Activated T-helper 2 cell treated with anti-CD3 and anti-CD28 coated beads, Interferon-gamma antibody, Interleukin-2, Interleukin-4, amounts not matched to agents 10 μg/mL and 5 μg/mL and 100 μg/mL, durations not matched to agents 14 hours and 24 hours and 36 hours (primary cell): ENCODE data around the gene SULT1B1. TPM values are rescaled to one million over a fixed set of nuclear protein-coding genes. Genes with fewer than 3 reads are reported as not detected.

ENCODE experiments used
- DNase-seq: peaks from one replicate; pipeline ENCODE4 v3.0.0; 2021; ENCODE audit warnings: low spot score
- H3K27ac Mint-ChIP-seq: one replicate; pipeline ENCODE4 v1.8.0; 2021; ENCODE audit warnings: mixed read lengths
- H3K27me3 Mint-ChIP-seq: one replicate; pipeline ENCODE4 v1.8.0; 2021; ENCODE audit warnings: low read depth, mixed read lengths
- H3K36me3 Mint-ChIP-seq: one replicate; pipeline ENCODE4 v1.8.0; 2021; ENCODE audit warnings: low read depth, mixed read lengths
- H3K4me1 Mint-ChIP-seq: one replicate; pipeline ENCODE4 v1.8.0; 2021; ENCODE audit warnings: low read depth, mixed read lengths
- H3K4me3 Mint-ChIP-seq: one replicate; pipeline ENCODE4 v1.8.0; 2021; ENCODE audit warnings: low read depth, mild to moderate bottlenecking, moderate library complexity, mixed read lengths
- H3K9me3 Mint-ChIP-seq: one replicate; pipeline ENCODE4 v1.8.0; 2021; ENCODE audit warnings: mixed read lengths
- intact Hi-C: fragments of 100-400 bp; cut with micrococcal nuclease; formaldehyde crosslinking; loops from one replicate; pipeline ENCODE4 v1.15.1; 2023
- total RNA-seq: library from RNA; stranded (reverse); gene quantifications from 2 replicates; pipeline ENCODE4 v1.2.3, GENCODE V29; 2022

Gene SULT1B1
- total RNA-seq, 1 donor from 2014 or later, result 0.25 TPM

DNA sequence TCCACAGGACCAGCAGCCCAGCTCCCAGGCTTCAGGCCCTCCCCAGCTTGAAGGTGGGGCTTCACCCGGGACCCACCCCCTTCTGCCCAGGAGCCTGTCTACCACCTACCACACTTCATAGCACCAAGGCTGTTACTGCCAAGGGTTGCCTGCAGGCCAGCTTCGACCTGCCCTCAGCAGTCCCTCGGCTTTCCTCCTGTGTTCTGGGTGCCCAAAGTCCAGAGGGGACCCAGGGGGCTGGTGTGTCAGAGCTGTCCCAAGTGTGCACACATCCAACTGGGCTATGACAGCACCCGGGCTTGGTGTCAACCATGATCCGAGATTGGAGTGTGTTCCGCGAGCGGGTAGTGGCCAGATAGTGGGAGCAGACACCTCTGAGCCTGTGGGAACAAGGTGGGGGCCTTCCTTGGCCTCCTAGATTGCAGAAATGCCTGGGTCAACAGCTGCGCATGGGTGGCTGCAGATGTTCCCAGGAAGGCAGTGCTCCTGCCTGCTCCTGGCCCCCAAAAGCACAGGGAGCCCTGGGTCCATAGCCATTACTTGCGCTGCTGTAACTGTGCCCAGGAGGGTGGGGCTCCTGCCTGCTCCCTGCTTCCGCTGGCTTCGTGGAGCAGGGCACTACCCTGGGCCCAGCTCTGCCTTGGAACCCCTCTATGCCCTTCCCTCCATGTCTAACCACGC, 16.8 kb downstream of the SULT1B1 start:
- Mint-ChIP-seq H3K27ac (no peak overlapping the region), H3K36me3 (no peaks in the 10 kb centered on the region), H3K4me1 (no peaks in the 10 kb centered on the region), H3K4me3 (no peak overlapping the region), H3K9me3 (peaks cover 14% of the 10 kb centered on the region), H3K27me3 (no peaks in the 10 kb centered on the region)
- intact Hi-C loops, result no loop called here
- DNase-seq, result no peak

DNA sequence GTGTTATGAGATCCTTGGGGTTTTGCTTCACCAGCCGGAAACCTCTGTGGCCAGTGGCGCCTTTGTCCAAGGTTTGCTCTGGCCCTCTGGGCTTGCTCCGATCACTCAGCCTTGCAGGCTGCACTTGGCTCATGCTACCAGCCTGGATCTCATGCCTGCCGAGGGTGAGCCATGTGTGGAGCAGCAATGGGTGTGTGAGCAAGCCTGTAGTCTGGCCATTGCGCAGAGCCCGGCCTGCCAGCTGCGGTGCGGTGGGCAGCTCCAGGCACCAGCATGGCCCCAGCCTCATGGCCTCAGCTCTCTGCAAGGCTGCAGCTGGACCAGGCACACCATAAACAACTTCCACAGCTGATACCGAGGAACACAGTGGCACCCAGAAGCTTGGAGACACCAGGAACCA, 17.8 kb downstream of the SULT1B1 start:
- no peak for DNase-seq
- H3K27me3 Mint-ChIP-seq, result no peaks in the 10 kb centered on the region
- intact Hi-C loops, result no loop called here
- no peaks in the 10 kb centered on the region for H3K4me1 Mint-ChIP-seq
- peaks cover 14% of the 10 kb centered on the region for H3K9me3 Mint-ChIP-seq
- no peaks in the 10 kb centered on the region for H3K36me3 Mint-ChIP-seq
- H3K27ac Mint-ChIP-seq, result no peak overlapping the region
- H3K4me3 Mint-ChIP-seq, result no peak overlapping the region

GRCh38 chr4:69738872-69739271, 21.5 kb downstream of the SULT1B1 start:
- H3K27ac Mint-ChIP-seq, result no peak overlapping the region
- no peaks in the 10 kb centered on the region for H3K27me3 Mint-ChIP-seq
- no peaks in the 10 kb centered on the region for H3K36me3 Mint-ChIP-seq
- DNase-seq, result no peak
- intact Hi-C loops, result no loop called here
- H3K4me1 Mint-ChIP-seq, result no peaks in the 10 kb centered on the region
- peaks cover 6% of the 10 kb centered on the region for H3K9me3 Mint-ChIP-seq
- H3K4me3 Mint-ChIP-seq, result no peak overlapping the region

DNA sequence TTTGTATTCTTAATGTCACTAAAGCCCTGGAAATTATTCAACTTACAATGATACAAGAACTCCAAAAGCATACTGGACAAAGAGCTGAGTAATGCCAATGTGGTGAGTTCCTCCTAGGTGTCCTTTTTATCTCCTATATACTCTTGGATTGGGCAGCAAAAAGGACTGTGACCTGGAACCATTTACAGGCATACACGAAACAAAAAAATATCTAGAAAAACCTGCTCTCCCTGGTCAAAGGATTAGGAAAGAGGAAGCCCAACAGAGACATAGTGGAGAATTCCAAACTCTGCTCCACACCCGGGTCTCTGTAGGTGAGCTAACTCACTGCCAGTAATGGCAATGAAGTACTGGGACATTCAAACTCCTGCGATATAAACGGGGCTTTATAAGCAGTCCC, 25.3 kb downstream of the SULT1B1 start:
- DNase-seq, result no peak
- Mint-ChIP-seq H3K4me3 (no peak overlapping the region), H3K27me3 (no peaks in the 10 kb centered on the region), H3K9me3 (peaks cover 6% of the 10 kb centered on the region), H3K4me1 (no peaks in the 10 kb centered on the region), H3K27ac (no peak overlapping the region), H3K36me3 (no peaks in the 10 kb centered on the region)
- intact Hi-C loops, result no loop called here

DNA sequence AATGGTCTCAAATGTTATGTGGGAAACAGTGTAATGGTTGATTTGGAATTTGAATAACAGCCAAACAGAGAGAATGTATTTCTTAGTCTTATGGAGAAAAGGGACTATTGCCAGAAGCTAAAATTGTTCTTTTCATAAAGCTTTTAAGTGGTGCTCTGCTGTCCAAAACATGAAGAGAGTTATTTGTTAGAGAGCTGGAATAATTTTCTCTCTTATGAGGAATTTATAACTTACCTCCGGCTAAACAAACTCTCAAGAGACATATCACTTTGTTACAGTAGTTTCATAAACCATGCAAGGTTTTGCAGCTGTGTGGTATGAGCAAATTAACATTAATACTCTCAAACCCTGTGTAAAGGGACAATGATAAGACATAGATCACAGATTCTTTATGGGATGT, 28.6 kb downstream of the SULT1B1 start:
- intact Hi-C loops, result no loop called here
- H3K27me3 Mint-ChIP-seq, result no peaks in the 10 kb centered on the region
- H3K27ac Mint-ChIP-seq, result no peak overlapping the region
- H3K4me3 Mint-ChIP-seq, result no peak overlapping the region
- no peak for DNase-seq
- no peaks in the 10 kb centered on the region for H3K9me3 Mint-ChIP-seq
- H3K36me3 Mint-ChIP-seq, result no peaks in the 10 kb centered on the region
- H3K4me1 Mint-ChIP-seq, result no peaks in the 10 kb centered on the region

- no peaks in the 10 kb centered on the region for H3K4me1 Mint-ChIP-seq
- no peaks in the 10 kb centered on the region for H3K27me3 Mint-ChIP-seq
- intact Hi-C loops, result no loop called here
- H3K9me3 Mint-ChIP-seq, result no peaks in the 10 kb centered on the region
- no peaks in the 10 kb centered on the region for H3K36me3 Mint-ChIP-seq
- no peak overlapping the region for H3K4me3 Mint-ChIP-seq
- H3K27ac Mint-ChIP-seq, result no peak overlapping the region
- DNase-seq, result no peak
Measured at GRCh38 chr4:69731241-69731640, 29.2 kb downstream of the SULT1B1 start.

GRCh38 chr4:69730002-69730401, 30.4 kb downstream of the SULT1B1 start:
- DNase-seq, result no peak
- H3K36me3 Mint-ChIP-seq, result no peaks in the 10 kb centered on the region
- H3K27ac Mint-ChIP-seq, result no peak overlapping the region
- H3K9me3 Mint-ChIP-seq, result no peaks in the 10 kb centered on the region
- no peak overlapping the region for H3K4me3 Mint-ChIP-seq
- H3K27me3 Mint-ChIP-seq, result no peaks in the 10 kb centered on the region
- no peaks in the 10 kb centered on the region for H3K4me1 Mint-ChIP-seq
- intact Hi-C loops, result no loop called here

DNA sequence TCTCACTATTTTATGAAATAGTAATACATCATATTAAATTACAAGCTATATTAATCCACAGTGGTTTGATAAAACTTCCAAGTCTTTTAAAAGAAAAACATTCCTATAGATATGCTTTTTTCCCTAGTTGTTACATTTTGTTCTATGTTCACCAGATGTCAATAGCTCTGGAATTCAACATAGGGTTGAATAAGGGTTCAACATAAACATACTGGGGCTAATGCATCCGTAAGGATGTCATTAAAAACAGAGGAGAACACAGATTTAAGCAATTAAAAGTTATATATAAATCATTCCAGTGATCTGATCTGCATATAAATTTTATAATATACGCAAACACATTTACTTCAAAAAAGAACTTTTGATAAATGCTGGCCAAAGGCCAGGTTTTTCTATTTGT, 32.5 kb downstream of the SULT1B1 start:
- intact Hi-C loops, result no loop called here
- H3K4me3 Mint-ChIP-seq, result no peak overlapping the region

DNA sequence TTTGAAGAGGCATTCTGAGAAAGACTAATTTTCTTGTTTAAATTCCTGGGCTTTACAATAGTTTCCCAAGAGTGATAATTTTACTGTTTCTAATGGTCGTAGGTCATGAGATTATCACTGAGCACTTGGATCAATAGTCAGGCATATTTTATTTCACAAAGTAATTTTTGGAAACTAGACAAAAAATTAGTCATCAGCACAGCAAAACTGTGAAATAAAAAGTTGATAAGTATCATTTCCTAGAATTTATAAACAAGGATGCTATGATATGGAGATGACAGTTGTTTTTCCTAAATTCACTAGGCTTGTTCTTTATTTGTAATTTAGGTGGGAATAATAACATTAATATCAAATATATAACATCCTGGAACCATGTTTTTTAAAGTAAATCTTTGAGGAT, 33.0 kb downstream of the SULT1B1 start:
- no peaks in the 10 kb centered on the region for H3K36me3 Mint-ChIP-seq
- no peak overlapping the region for H3K27ac Mint-ChIP-seq
- H3K27me3 Mint-ChIP-seq, result no peaks in the 10 kb centered on the region
- intact Hi-C loops, result no loop called here
- no peak for DNase-seq
- H3K9me3 Mint-ChIP-seq, result no peaks in the 10 kb centered on the region
- H3K4me1 Mint-ChIP-seq, result no peaks in the 10 kb centered on the region
- no peak overlapping the region for H3K4me3 Mint-ChIP-seq

More for the DNA sequence above, 32.5 kb downstream of the SULT1B1 start:
- no peak overlapping the region for H3K27ac Mint-ChIP-seq
- no peaks in the 10 kb centered on the region for H3K27me3 Mint-ChIP-seq
- no peak for DNase-seq
- no peaks in the 10 kb centered on the region for H3K36me3 Mint-ChIP-seq
- no peaks in the 10 kb centered on the region for H3K9me3 Mint-ChIP-seq
- no peaks in the 10 kb centered on the region for H3K4me1 Mint-ChIP-seq

DNA sequence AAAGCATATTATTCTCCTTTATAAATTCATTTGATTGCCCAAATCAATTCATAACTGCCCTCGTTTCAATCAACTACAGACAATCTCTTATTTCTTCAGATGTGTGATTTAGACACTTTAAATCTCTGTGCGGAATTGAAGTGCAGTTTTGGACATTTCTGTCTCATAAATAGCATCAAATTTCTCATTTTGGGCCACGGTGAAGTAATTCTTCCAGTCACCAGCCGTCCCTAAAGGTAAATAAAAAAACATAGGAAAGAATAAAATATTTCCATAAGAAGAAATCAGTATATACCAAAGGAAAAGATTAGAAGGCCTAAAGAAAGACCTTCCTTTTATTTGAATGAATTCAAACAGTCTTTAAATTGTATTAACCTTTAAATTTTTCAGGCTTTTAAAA, 33.4 kb downstream of the SULT1B1 start:
- intact Hi-C loops, result no loop called here

DNA sequence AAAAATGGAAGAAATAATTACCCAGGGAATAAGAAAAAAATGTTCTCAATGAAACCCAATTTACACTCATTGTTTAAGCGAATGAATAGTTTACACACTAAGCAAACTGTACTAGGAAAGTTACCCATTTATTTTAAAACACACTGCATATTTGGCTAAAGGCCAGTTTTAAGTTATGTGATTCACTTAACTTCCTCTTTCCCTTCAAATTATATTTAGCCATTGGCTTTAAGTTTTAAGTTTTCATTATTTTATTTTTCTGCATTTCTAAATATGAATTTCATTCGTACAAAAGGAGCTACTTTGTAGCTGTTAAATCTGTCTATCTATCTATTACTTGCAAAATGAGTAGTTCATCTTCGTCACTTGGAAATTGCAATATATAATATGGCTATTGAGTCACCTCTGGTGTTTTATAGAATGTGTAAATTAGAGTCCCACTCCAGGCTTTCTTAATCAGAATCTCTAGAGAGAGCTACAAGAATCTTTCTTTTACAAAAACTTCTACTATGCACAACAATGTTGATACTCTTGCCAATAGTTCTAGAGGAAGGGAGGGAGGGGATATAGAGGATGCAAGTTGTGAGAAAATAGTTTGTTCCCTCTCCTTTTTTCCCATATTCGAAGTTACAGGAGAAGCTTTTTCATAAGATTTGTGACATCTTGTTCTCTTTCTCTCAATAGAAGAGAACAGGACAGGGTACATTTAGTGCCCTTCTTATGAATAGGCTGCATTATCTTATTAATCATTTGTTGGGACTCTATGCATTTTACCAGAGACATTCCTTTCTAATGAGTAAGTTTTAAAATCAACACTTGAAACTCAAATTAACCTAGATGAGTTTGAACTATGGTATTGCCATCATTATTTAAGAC, 41.8 kb downstream of the SULT1B1 start:
- Mint-ChIP-seq H3K36me3 (no peaks in the 10 kb centered on the region), H3K27me3 (no peaks in the 10 kb centered on the region), H3K9me3 (no peaks in the 10 kb centered on the region), H3K4me1 (no peaks in the 10 kb centered on the region), H3K27ac (no peak overlapping the region), H3K4me3 (no peak overlapping the region)
- intact Hi-C loops, result no loop called here
- no peak for DNase-seq

More for the DNA sequence above, 33.4 kb downstream of the SULT1B1 start:
- Mint-ChIP-seq H3K27me3 (no peaks in the 10 kb centered on the region), H3K36me3 (no peaks in the 10 kb centered on the region), H3K9me3 (no peaks in the 10 kb centered on the region), H3K27ac (no peak overlapping the region), H3K4me1 (no peaks in the 10 kb centered on the region), H3K4me3 (no peak overlapping the region)
- DNase-seq, result no peak

GRCh38 chr4:69717778-69718177, 42.6 kb downstream of the SULT1B1 start:
- intact Hi-C loops, result no loop called here
- no peak overlapping the region for H3K4me3 Mint-ChIP-seq
- DNase-seq, result no peak
- H3K9me3 Mint-ChIP-seq, result no peaks in the 10 kb centered on the region
- no peaks in the 10 kb centered on the region for H3K36me3 Mint-ChIP-seq
- H3K4me1 Mint-ChIP-seq, result no peaks in the 10 kb centered on the region
- H3K27me3 Mint-ChIP-seq, result no peaks in the 10 kb centered on the region
- H3K27ac Mint-ChIP-seq, result no peak overlapping the region

GRCh38 chr4:69716654-69717053, 43.8 kb downstream of the SULT1B1 start:
- H3K27me3 Mint-ChIP-seq, result no peaks in the 10 kb centered on the region
- no peak overlapping the region for H3K27ac Mint-ChIP-seq
- no peaks in the 10 kb centered on the region for H3K36me3 Mint-ChIP-seq
- intact Hi-C loops, result no loop called here
- DNase-seq, result no peak
- H3K4me1 Mint-ChIP-seq, result no peaks in the 10 kb centered on the region
- H3K4me3 Mint-ChIP-seq, result no peak overlapping the region
- no peaks in the 10 kb centered on the region for H3K9me3 Mint-ChIP-seq
